Measurements from ENCODE around the gene WHRN.

Gene WHRN

DNA sequence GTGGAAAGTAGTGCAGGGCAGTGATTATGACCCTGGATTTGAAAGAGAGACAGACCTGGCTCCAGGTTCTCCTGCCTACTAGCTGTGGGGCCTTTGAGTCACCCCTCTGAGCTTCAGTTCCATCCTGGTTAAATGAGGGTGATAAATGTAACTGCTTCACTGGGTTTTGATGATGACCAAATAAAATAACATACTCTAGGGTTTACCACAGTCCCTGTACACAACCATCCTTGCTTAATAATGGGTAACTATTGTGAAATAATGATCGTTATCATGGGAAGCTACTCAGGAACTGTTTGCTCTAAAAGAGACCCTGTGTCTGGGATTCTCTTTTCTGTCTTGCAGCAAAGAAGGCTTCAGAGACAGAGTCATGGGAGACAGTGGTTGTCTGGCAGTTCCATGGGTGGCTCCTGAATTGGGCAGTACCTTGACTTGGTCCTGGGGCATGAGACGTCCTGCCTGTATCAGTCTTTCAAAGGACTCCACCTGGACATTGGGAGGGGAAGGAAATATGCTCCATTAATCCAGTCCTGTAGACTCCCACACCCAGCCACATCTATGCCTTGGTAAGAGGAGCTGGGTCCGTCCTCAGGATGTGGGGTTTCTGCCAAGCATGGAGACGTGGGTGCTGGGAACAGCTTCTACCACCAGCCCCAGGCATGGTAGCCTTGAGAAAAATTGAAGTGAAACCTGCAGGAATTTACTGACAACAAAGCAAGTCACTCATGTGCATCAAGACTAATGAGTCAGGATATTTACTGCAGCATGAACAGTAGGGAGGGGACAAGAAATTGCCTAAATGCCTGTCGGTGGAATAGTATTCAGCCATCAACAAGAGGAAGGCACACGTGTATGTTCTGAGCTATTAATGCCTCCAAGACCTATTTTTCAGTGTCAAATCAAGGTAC is 140.9 kb downstream of the WHRN start:
- no peaks in the 10 kb centered on the region for H3K27me3 Mint-ChIP-seq (ENCODE audit: low read depth, poor library complexity)
- H3K9me3 Mint-ChIP-seq, result no peaks in the 10 kb centered on the region
- no peak for DNase-seq
- no peak overlapping the region for H3K4me3 Mint-ChIP-seq
- H3K36me3 Mint-ChIP-seq (ENCODE audit: low read depth), result peaks cover 32% of the 10 kb centered on the region
- TF ChIP-seq, protein P1, sequence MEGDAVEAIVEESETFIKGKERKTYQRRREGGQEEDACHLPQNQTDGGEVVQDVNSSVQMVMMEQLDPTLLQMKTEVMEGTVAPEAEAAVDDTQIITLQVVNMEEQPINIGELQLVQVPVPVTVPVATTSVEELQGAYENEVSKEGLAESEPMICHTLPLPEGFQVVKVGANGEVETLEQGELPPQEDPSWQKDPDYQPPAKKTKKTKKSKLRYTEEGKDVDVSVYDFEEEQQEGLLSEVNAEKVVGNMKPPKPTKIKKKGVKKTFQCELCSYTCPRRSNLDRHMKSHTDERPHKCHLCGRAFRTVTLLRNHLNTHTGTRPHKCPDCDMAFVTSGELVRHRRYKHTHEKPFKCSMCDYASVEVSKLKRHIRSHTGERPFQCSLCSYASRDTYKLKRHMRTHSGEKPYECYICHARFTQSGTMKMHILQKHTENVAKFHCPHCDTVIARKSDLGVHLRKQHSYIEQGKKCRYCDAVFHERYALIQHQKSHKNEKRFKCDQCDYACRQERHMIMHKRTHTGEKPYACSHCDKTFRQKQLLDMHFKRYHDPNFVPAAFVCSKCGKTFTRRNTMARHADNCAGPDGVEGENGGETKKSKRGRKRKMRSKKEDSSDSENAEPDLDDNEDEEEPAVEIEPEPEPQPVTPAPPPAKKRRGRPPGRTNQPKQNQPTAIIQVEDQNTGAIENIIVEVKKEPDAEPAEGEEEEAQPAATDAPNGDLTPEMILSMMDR (IDR thresholded peaks at IDR 0.05), result no peak
- peak overlapping the region; percentile 48 for H3K27ac Mint-ChIP-seq
- H3K4me1 Mint-ChIP-seq, result peaks cover 4% of the 10 kb centered on the region

DNA sequence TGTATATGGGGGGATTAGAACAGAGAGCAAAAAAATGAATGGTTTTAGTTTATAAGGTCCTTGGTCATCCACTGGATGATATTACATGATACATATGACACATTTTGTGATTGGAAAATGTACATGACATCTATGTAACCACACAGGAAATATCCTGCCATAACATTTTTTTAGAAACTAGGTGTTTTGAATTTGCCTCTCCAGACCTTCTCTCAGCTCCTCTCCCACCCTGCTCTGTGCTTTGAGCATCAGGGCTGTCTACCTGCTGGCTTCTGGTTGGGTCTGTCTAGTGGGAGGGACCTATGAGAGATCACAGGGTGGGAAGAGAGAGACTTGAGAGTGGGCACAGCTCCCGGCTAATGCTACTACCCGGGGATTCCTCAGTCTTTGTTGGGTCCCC is 141.8 kb downstream of the WHRN start:
- Mint-ChIP-seq H3K9me3 (no peaks in the 10 kb centered on the region), H3K36me3 (ENCODE audit: low read depth) (peaks cover 34% of the 10 kb centered on the region), H3K27ac (no peak overlapping the region), H3K27me3 (ENCODE audit: low read depth, poor library complexity) (no peaks in the 10 kb centered on the region), H3K4me3 (no peak overlapping the region), H3K4me1 (peaks cover 4% of the 10 kb centered on the region)
- DNase-seq, result no peak
- TF ChIP-seq, protein P1 (IDR thresholded peaks at IDR 0.05), result no peak

- H3K9me3 Mint-ChIP-seq, result no peaks in the 10 kb centered on the region
- H3K4me1 Mint-ChIP-seq, result peaks cover 4% of the 10 kb centered on the region
- no peak for DNase-seq
- no peak overlapping the region for H3K4me3 Mint-ChIP-seq
- H3K27ac Mint-ChIP-seq, result no peak overlapping the region
- peaks cover 40% of the 10 kb centered on the region for H3K36me3 Mint-ChIP-seq (ENCODE audit: low read depth)
- TF ChIP-seq, protein P1 (IDR thresholded peaks at IDR 0.05), result no peak
- H3K27me3 Mint-ChIP-seq (ENCODE audit: low read depth, poor library complexity), result no peaks in the 10 kb centered on the region
These were observed 142.9 kb downstream of the WHRN start for GRCh38 chr9:114362394-114362793.

GRCh38 chr9:114361542-114361941 is 143.7 kb downstream of the WHRN start:
- Mint-ChIP-seq H3K4me1 (peaks cover 4% of the 10 kb centered on the region), H3K27ac (no peak overlapping the region), H3K27me3 (ENCODE audit: low read depth, poor library complexity) (no peaks in the 10 kb centered on the region), H3K36me3 (ENCODE audit: low read depth) (peaks cover 43% of the 10 kb centered on the region), H3K9me3 (no peaks in the 10 kb centered on the region), H3K4me3 (no peak overlapping the region)
- no peak for DNase-seq
- TF ChIP-seq, protein P1 (IDR thresholded peaks at IDR 0.05), result no peak

- Mint-ChIP-seq H3K36me3 (ENCODE audit: low read depth) (peaks cover 41% of the 10 kb centered on the region), H3K4me3 (no peak overlapping the region), H3K4me1 (peaks cover 4% of the 10 kb centered on the region), H3K9me3 (no peaks in the 10 kb centered on the region), H3K27ac (no peak overlapping the region), H3K27me3 (ENCODE audit: low read depth, poor library complexity) (no peaks in the 10 kb centered on the region)
- DNase-seq, result no peak
- TF ChIP-seq, protein P1 (IDR thresholded peaks at IDR 0.05), result no peak
These were observed 145.5 kb downstream of the WHRN start for GRCh38 chr9:114359801-114360200.

DNA sequence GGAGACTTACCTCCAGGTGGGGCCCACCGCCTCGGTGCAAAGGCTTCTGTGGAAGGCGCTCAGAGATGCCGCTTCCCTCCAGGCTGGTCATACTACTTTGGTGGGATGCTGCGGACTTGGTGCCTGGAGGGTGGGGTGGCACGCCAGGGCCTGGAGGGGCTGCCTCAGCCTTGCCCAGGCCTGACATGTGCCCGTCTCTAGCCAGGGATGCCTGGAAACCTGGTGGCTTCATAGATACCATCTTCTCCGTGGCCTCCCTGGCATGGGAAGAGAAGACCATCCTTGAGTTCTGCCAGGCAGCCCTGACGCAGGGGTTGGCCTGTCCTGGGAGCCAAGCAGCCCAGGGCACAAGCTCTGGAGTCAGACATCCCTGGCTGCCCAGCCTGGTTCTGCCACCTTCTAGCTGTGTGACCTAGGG is 147.4 kb downstream of the WHRN start:
- H3K4me1 Mint-ChIP-seq, result no peaks in the 10 kb centered on the region
- no peak overlapping the region for H3K27ac Mint-ChIP-seq
- DNase-seq, result no peak
- H3K9me3 Mint-ChIP-seq, result no peaks in the 10 kb centered on the region
- H3K27me3 Mint-ChIP-seq (ENCODE audit: low read depth, poor library complexity), result no peaks in the 10 kb centered on the region
- no peak overlapping the region for H3K4me3 Mint-ChIP-seq
- TF ChIP-seq, protein P1 (IDR thresholded peaks at IDR 0.05), result no peak
- H3K36me3 Mint-ChIP-seq (ENCODE audit: low read depth), result peaks cover 30% of the 10 kb centered on the region

Measured in nephron progenitor cell (in vitro differentiated cells).